DMS53 treated with DMSO at 0.1 percent for 48 hours (cell line): ENCODE results near the gene EZR.

Experiments used
- DNase-seq: peaks from one replicate; lab custom pipeline; 2025; ENCODE audit not compliant: unreplicated experiment; lab: John Stamatoyannopoulos, UW

The EZR gene

GRCh38 chr6:158780246-158780884 lies 38.8 kb downstream of the EZR start:
- no peak for DNase-seq

- no peak for DNase-seq
Observed at GRCh38 chr6:158778005-158778527, 41.1 kb downstream of the EZR start.

GRCh38 chr6:158777510-158777909 lies 41.7 kb downstream of the EZR start:
- DNase-seq: no peak

GRCh38 chr6:158776737-158777136 lies 42.4 kb downstream of the EZR start:
- no peak for DNase-seq

- no peak for DNase-seq
Observed at GRCh38 chr6:158775832-158776231, 43.3 kb downstream of the EZR start.

- DNase-seq: no peak
Observed at GRCh38 chr6:158774717-158775449, 44.3 kb downstream of the EZR start.

GRCh38 chr6:158773581-158774449 lies 45.4 kb downstream of the EZR start:
- DNase-seq: no peak

- DNase-seq: no peak
Observed at GRCh38 chr6:158772851-158773371, 46.3 kb downstream of the EZR start.

GRCh38 chr6:158772172-158772571 lies 47.0 kb downstream of the EZR start:
- DNase-seq: no peak

GRCh38 chr6:158771399-158772152 lies 47.6 kb downstream of the EZR start:
- no peak for DNase-seq

- DNase-seq: no peak
Observed at GRCh38 chr6:158770533-158771330, 48.4 kb downstream of the EZR start.

GRCh38 chr6:158769771-158770432 lies 49.3 kb downstream of the EZR start:
- DNase-seq: no peak

GRCh38 chr6:158769234-158769770 lies 49.9 kb downstream of the EZR start:
- DNase-seq: no peak

GRCh38 chr6:158768436-158768835 lies 50.7 kb downstream of the EZR start:
- DNase-seq: no peak

- DNase-seq: no peak
Observed at GRCh38 chr6:158767709-158768108, 51.5 kb downstream of the EZR start.

- no peak for DNase-seq
Observed at GRCh38 chr6:158766621-158767455, 52.3 kb downstream of the EZR start.

- DNase-seq: no peak
Observed at GRCh38 chr6:158765499-158766068, 53.6 kb downstream of the EZR start.

GRCh38 chr6:158764926-158765325 lies 54.2 kb downstream of the EZR start:
- no peak for DNase-seq
